Measurements from ENCODE around the gene HPD. TPM values are rescaled to one million over a fixed set of nuclear protein-coding genes. Genes with fewer than 3 reads are reported as not detected.
"Not testable (repeated sequence)": the region's sequence is repeated elsewhere in the genome, so short reads cannot be mapped to it uniquely, and the experiment has no call there.

HPD gene
- total RNA-seq, 1 experiment from 2014 or later, result not detected

GRCh38 chr12:121888478-121889273 is 30.0 kb upstream of the HPD start, which contains the start of gene PSMD9:
PSMD9 (plus strand) TSS chr12:121888790; CDS start chr12:121888857, 67 bp downstream.
- Histone ChIP-seq H4K20me1 (ENCODE audit: low read length) (peaks cover 7% of the 10 kb centered on the region; the same call in 1 of the 2 replicates), H3K9ac (ENCODE audit: low read length) (peak within 1 kb of the TSS; percentile 98), H3K4me1 (ENCODE audit: insufficient read depth, low read length) (peaks cover 26% of the 10 kb centered on the region), H3K36me3 (ENCODE audit: low read depth, low read length) (peaks cover 6% of the 10 kb centered on the region; the same call in 1 of the 2 replicates), H3K9me3 (ENCODE audit: low read length) (no peaks in the 10 kb centered on the region), H3K27me3 (ENCODE audit: low read length) (no peaks in the 10 kb centered on the region), H3K4me3 (ENCODE audit: low read length) (peak within 1 kb of the TSS; percentile 90), H3K79me2 (ENCODE audit: low read length) (peaks cover 48% of the 10 kb centered on the region), H3K27ac (ENCODE audit: low read length) (peak within 1 kb of the TSS; percentile 81), H2AFZ (ENCODE audit: low read length) (peak within 1 kb of the TSS; percentile 81), H3K4me2 (ENCODE audit: low read length) (peak within 1 kb of the TSS; percentile 97), H3F3A (ENCODE audit: low read length, unreplicated experiment) (peaks cover 3% of the 10 kb centered on the region), H3K9me2 (replicated peaks; ENCODE audit: low read length) (no peaks in the 10 kb centered on the region)
- TSS peak; percentile 80 for BruUV-seq (replicated peaks)
- intact Hi-C loops (cut with micrococcal nuclease), result loop anchor here (1.0 to 5.0 kb wide), 4 partner anchors 49 to 201 kb away; no protein-coding TSS in a partner anchor
- TF ChIP-seq EZH2 (IDR thresholded peaks at IDR 0.05; ENCODE audit: low read length, unreplicated experiment), result no peak
- TF ChIP-seq CTCF (conservative IDR thresholded peaks at IDR 0.05; ENCODE audit: low read depth, low read length), result peak; percentile 73
- no peak for TF ChIP-seq EZH2phosphoT487 (IDR thresholded peaks at IDR 0.05; ENCODE audit: borderline replicate concordance, low read length)
- peak; percentile 90 for ATAC-seq
- DNase-seq, result peak; percentile 99
- CTCF ChIA-PET, result interaction anchor here (0.5 to 1.7 kb wide), 3 partner anchors 63 to 117 kb away, joined by 3 to 20 read pairs (median 4); partner anchors contain the start of gene RHOF
- POLR2A ChIA-PET (ENCODE audit: unreplicated experiment), result interaction anchor here (0.6 to 0.8 kb wide), 2 partner anchors 94 to 263 kb away, joined by 4 to 5 read pairs; no protein-coding TSS in a partner anchor

- peaks cover 42% of the 10 kb centered on the region for H3K79me2 ChIP-seq (ENCODE audit: low read length)
- H3K4me2 ChIP-seq (ENCODE audit: low read length), result peak overlapping the region; percentile 97
- DNase-seq, result no peak
- H3F3A ChIP-seq (ENCODE audit: low read length, unreplicated experiment), result no peaks in the 10 kb centered on the region
- H3K36me3 ChIP-seq (ENCODE audit: low read depth, low read length), result peaks cover 6% of the 10 kb centered on the region; the same call in 1 of the 2 replicates
- TSS peak; percentile 95 for BruUV-seq (replicated peaks)
- POLR2A ChIA-PET (ENCODE audit: unreplicated experiment), result interaction anchor here (0.6 to 0.8 kb wide), 2 partner anchors 94 to 264 kb away, joined by 4 to 5 read pairs; no protein-coding TSS in a partner anchor
- peak overlapping the region; percentile 65 for H2AFZ ChIP-seq (ENCODE audit: low read length)
- peaks cover 7% of the 10 kb centered on the region; the same call in 1 of the 2 replicates for H4K20me1 ChIP-seq (ENCODE audit: low read length)
- TF ChIP-seq EZH2 (IDR thresholded peaks at IDR 0.05; ENCODE audit: low read length, unreplicated experiment), result no peak
- no peak for TF ChIP-seq EZH2phosphoT487 (IDR thresholded peaks at IDR 0.05; ENCODE audit: borderline replicate concordance, low read length)
- TF ChIP-seq CTCF (conservative IDR thresholded peaks at IDR 0.05; ENCODE audit: low read depth, low read length), result 0 out of 2 replicates have a peak, but pooled peaks have one; percentile 75
- H3K4me1 ChIP-seq (ENCODE audit: insufficient read depth, low read length), result peaks cover 26% of the 10 kb centered on the region
- intact Hi-C loops (cut with micrococcal nuclease), result loop anchor here (1.0 to 5.0 kb wide), 4 partner anchors 49 to 201 kb away; no protein-coding TSS in a partner anchor
- H3K4me3 ChIP-seq (ENCODE audit: low read length), result peak overlapping the region; percentile 90
- no peaks in the 10 kb centered on the region for H3K27me3 ChIP-seq (ENCODE audit: low read length)
- H3K9me3 ChIP-seq (ENCODE audit: low read length), result no peaks in the 10 kb centered on the region
- ATAC-seq, result no peak
- peak overlapping the region; percentile 26 for H3K27ac ChIP-seq (ENCODE audit: low read length)
- H3K9ac ChIP-seq (ENCODE audit: low read length), result peak overlapping the region; percentile 98
- H3K9me2 ChIP-seq (replicated peaks; ENCODE audit: low read length), result no peaks in the 10 kb centered on the region
- CTCF ChIA-PET, result interaction anchor here (0.5 to 1.7 kb wide), 2 partner anchors 93 to 116 kb away, joined by 3 to 20 read pairs; partner anchors contain the start of gene RHOF
Observed at GRCh38 chr12:121888083-121888477, 29.4 kb upstream of the HPD start.

- H4K20me1 ChIP-seq (ENCODE audit: low read length); POLR2A ChIA-PET (ENCODE audit: unreplicated experiment); H3F3A ChIP-seq (ENCODE audit: low read length, unreplicated experiment); H3K9ac ChIP-seq (ENCODE audit: low read length); ATAC-seq; BruUV-seq (replicated peaks); H3K36me3 ChIP-seq (ENCODE audit: low read depth, low read length); H3K4me3 ChIP-seq (ENCODE audit: low read length); CTCF ChIA-PET; H2AFZ ChIP-seq (ENCODE audit: low read length); H3K27me3 ChIP-seq (ENCODE audit: low read length); H3K9me3 ChIP-seq (ENCODE audit: low read length); H3K9me2 ChIP-seq (replicated peaks; ENCODE audit: low read length); H3K4me2 ChIP-seq (ENCODE audit: low read length); H3K27ac ChIP-seq (ENCODE audit: low read length): not testable (repeated sequence)
- intact Hi-C loops (cut with micrococcal nuclease), result loop anchor here (5.0 kb wide), 1 partner anchor 198 kb away; no protein-coding TSS in a partner anchor
- peaks cover 15% of the 10 kb centered on the region for H3K79me2 ChIP-seq (ENCODE audit: low read length)
- H3K4me1 ChIP-seq (ENCODE audit: insufficient read depth, low read length), result peaks cover 22% of the 10 kb centered on the region
- peak; percentile 59 for DNase-seq
Observed at GRCh38 chr12:121885129-121885528, 26.5 kb upstream of the HPD start.
